H9 (cell line): ENCODE data around the gene ITPKB. TPM values are rescaled to one million over a fixed set of nuclear protein-coding genes. Genes with fewer than 3 reads are reported as not detected.

Experiments used
- DNase-seq: peaks from one replicate; pipeline ENCODE4 v3.0.0-alpha.2; 2017
- H2AFZ ChIP-seq: one replicate; pipeline ENCODE4 v1.6.1; 2013; ENCODE audit warnings: mild to moderate bottlenecking, low read length, control low read depth, moderate library complexity
- H2AK5ac ChIP-seq: 2 replicates; pipeline ENCODE4 v1.6.1; 2013; ENCODE audit warnings: low read length, control low read depth, mixed read lengths; ENCODE audit not compliant: insufficient read length
- H2BK120ac ChIP-seq: one replicate; pipeline ENCODE4 v1.6.1; 2013; ENCODE audit warnings: low read depth, mild to moderate bottlenecking, low read length, control low read depth, inconsistent platforms; ENCODE audit not compliant: poor library complexity, severe bottlenecking
- H2BK12ac ChIP-seq: 2 replicates; pipeline ENCODE4 v1.6.1; 2013; ENCODE audit warnings: low read length, control low read depth, mixed read lengths, low read depth; ENCODE audit not compliant: insufficient read length
- H2BK15ac ChIP-seq: 2 replicates; pipeline ENCODE4 v1.6.1; 2013; ENCODE audit warnings: low read depth, low read length, control low read depth
- H2BK20ac ChIP-seq: one replicate; pipeline ENCODE4 v1.6.1; 2013; ENCODE audit warnings: low read depth, mild to moderate bottlenecking, low read length, control low read depth, inconsistent platforms; ENCODE audit not compliant: poor library complexity, severe bottlenecking
- H2BK5ac ChIP-seq: 2 replicates; pipeline ENCODE4 v1.6.1; 2013; ENCODE audit warnings: low read length, control low read depth, mixed read lengths; ENCODE audit not compliant: insufficient read length
- H3K14ac ChIP-seq: 2 replicates; pipeline ENCODE4 v1.6.1; 2013; ENCODE audit warnings: low read length, control low read depth; ENCODE audit not compliant: insufficient read depth
- H3K18ac ChIP-seq: 2 replicates; pipeline ENCODE4 v1.6.1; 2013; ENCODE audit warnings: low read depth, mild to moderate bottlenecking, mixed read lengths, low read length, control low read depth; ENCODE audit not compliant: insufficient read length
- H3K23ac ChIP-seq: 2 replicates; pipeline ENCODE4 v1.6.1; 2013; ENCODE audit warnings: low read length, control low read depth, mixed read lengths, low read depth; ENCODE audit not compliant: insufficient read length
- H3K23me2 ChIP-seq: 2 replicates; pipeline ENCODE4 v1.6.1; 2013; ENCODE audit warnings: low read depth, mild to moderate bottlenecking, mixed read lengths, low read length, control low read depth; ENCODE audit not compliant: insufficient read length, poor library complexity, severe bottlenecking
- H3K27ac ChIP-seq: 2 replicates; pipeline ENCODE4 v1.5.1; 2013; ENCODE audit warnings: low read length, control low read depth, mixed read lengths, low read depth; ENCODE audit not compliant: insufficient read length
- H3K27me3 ChIP-seq: 2 replicates; pipeline ENCODE4 v1.6.1; 2013; ENCODE audit warnings: low read length, control low read depth, inconsistent platforms; ENCODE audit not compliant: insufficient read depth
- H3K4ac ChIP-seq: 2 replicates; pipeline ENCODE4 v1.6.1; 2013; ENCODE audit warnings: low read depth, mild to moderate bottlenecking, control low read depth, inconsistent platforms, low read length, moderate library complexity
- H3K4me1 ChIP-seq: 2 replicates; pipeline ENCODE4 v1.6.1; 2013; ENCODE audit warnings: low read length, control low read depth, inconsistent platforms; ENCODE audit not compliant: insufficient read depth
- H3K4me2 ChIP-seq: 2 replicates; pipeline ENCODE4 v1.6.1; 2013; ENCODE audit warnings: low read length, control low read depth, mixed read lengths; ENCODE audit not compliant: insufficient read length, insufficient read depth
- H3K56ac ChIP-seq: 2 replicates; pipeline ENCODE4 v1.6.1; 2013; ENCODE audit warnings: low read depth, mild to moderate bottlenecking, mixed read lengths, low read length, control low read depth; ENCODE audit not compliant: insufficient read length
- H3K79me1 ChIP-seq: 2 replicates; pipeline ENCODE4 v1.6.1; 2013; ENCODE audit warnings: low read depth, mild to moderate bottlenecking, moderate library complexity, low read length, control low read depth, inconsistent platforms; ENCODE audit not compliant: insufficient read depth, poor library complexity, severe bottlenecking
- H3K79me2 ChIP-seq: 2 replicates; pipeline ENCODE4 v1.6.1; 2013; ENCODE audit warnings: low read length, control low read depth, inconsistent platforms; ENCODE audit not compliant: insufficient read depth
- H3K9ac ChIP-seq: 2 replicates; pipeline ENCODE4 v1.6.1; 2013; ENCODE audit warnings: low read length, control low read depth, mixed read lengths; ENCODE audit not compliant: insufficient read length; ENCODE audit errors: extremely low read depth
- H3K9me3 ChIP-seq: one replicate; pipeline ENCODE4 v1.6.1; 2013; ENCODE audit warnings: low read depth, low read length, inconsistent platforms; ENCODE audit not compliant: control insufficient read depth
- H3T11ph ChIP-seq: one replicate; pipeline ENCODE4 v1.6.1; 2013; ENCODE audit warnings: mild to moderate bottlenecking, low read length, control low read depth, inconsistent platforms
- H4K20me1 ChIP-seq: one replicate; pipeline ENCODE4 v1.6.1; 2013; ENCODE audit not compliant: control insufficient read depth, insufficient read length, insufficient read depth
- H4K5ac ChIP-seq: 2 replicates; pipeline ENCODE4 v1.6.1; 2013; ENCODE audit warnings: low read depth, mild to moderate bottlenecking, mixed read lengths, low read length, control low read depth; ENCODE audit not compliant: insufficient read length
- H4K8ac ChIP-seq: replicated peaks from 2 replicates; pipeline ENCODE4 v1.6.1; 2013; ENCODE audit warnings: low read length, control low read depth, mixed read lengths, low read depth; ENCODE audit not compliant: insufficient read length
- H4K91ac ChIP-seq: 2 replicates; pipeline ENCODE4 v1.6.1; 2013; ENCODE audit warnings: low read depth, mild to moderate bottlenecking, moderate library complexity, mixed read lengths, low read length, control low read depth; ENCODE audit not compliant: insufficient read length
- H3K27ac Mint-ChIP-seq, 3 experiments: 2 replicates in 2 of 3; 3 replicates in 1 of 3; pipeline ENCODE4 v1.8.0; 2020 to 2021; ENCODE audit warnings: mixed read lengths in 3 of 3, mild to moderate bottlenecking in 1 of 3, moderate library complexity in 1 of 3
- H3K27me3 Mint-ChIP-seq: 2 replicates; pipeline ENCODE4 v1.8.0; 2021; ENCODE audit warnings: low read depth, mild to moderate bottlenecking, moderate library complexity, mixed read lengths
- H3K36me3 Mint-ChIP-seq, 3 experiments: 2 replicates in 2 of 3; 3 replicates in 1 of 3; pipeline ENCODE4 v1.8.0; 2020 to 2021; ENCODE audit warnings: low read depth in 3 of 3, mixed read lengths in 3 of 3; ENCODE audit not compliant: insufficient read depth in 1 of 3
- H3K4me1 Mint-ChIP-seq, 2 experiments: 2 replicates each; pipeline ENCODE4 v1.8.0; 2020; ENCODE audit warnings: mixed read lengths in 2 of 2
- H3K4me3 Mint-ChIP-seq, 2 experiments: 2 replicates in 1 of 2; 3 replicates in 1 of 2; pipeline ENCODE4 v1.8.0; 2020 to 2021; ENCODE audit warnings: mild to moderate bottlenecking in 2 of 2, mixed read lengths in 2 of 2, moderate library complexity in 1 of 2
- H3K9me3 Mint-ChIP-seq, 2 experiments: 2 replicates in 1 of 2; 3 replicates in 1 of 2; pipeline ENCODE4 v1.8.0; 2020; ENCODE audit warnings: mild to moderate bottlenecking in 2 of 2, mixed read lengths in 2 of 2, moderate library complexity in 1 of 2
- CTCF ChIP-seq: fragments of 200-600 bp; sonication (generic); conservative IDR thresholded peaks from 3 replicates; pipeline ENCODE4 v1.8.0; 2021; ENCODE audit warnings: antibody characterized with exemption, mild to moderate bottlenecking
- WGBS: extraction: QIAGEN DNeasy Blood & Tissue Kit; methylation state at CpG from one replicate; pipeline ENCODE4 v1.1.7; 2013; ENCODE audit warnings: missing lambda C conversion rate, low lambda C conversion rate, mixed read lengths; ENCODE audit not compliant: insufficient read length; ENCODE audit errors: extremely low coverage; 5-methylcytosine and 5-hydroxymethylcytosine counted together
- total RNA-seq: library from RNA; stranded (reverse); gene quantifications from 2 replicates; pipeline ENCODE4 v1.2.1, GENCODE V29; 2021

Gene ITPKB
- total RNA-seq, 1 experiment from 2014 or later = 3.8 TPM

GRCh38 chr1:226641671-226642231 is 97.3 kb downstream of the ITPKB start:
- H3K4me2 ChIP-seq = no peak overlapping the region
- H3K27ac ChIP-seq = no peak overlapping the region
- H3T11ph ChIP-seq = no peak overlapping the region
- no peak overlapping the region for H2AFZ ChIP-seq
- no peak overlapping the region for H3K18ac ChIP-seq
- no peaks in the 10 kb centered on the region for H3K9me3 ChIP-seq
- no peaks in the 10 kb centered on the region for H3K4me1 ChIP-seq
- H3K14ac ChIP-seq = no peak overlapping the region
- H3K27me3 ChIP-seq = no peaks in the 10 kb centered on the region
- Mint-ChIP-seq H3K27me3 (no peaks in the 10 kb centered on the region), H3K27ac (peak overlapping the region in 1 of 3 experiments; percentile 85; a peak in 1 of 7 replicates), H3K36me3 (peaks cover 0 to 4% (median 2%) of the 10 kb centered on the region in 3 experiments; a peak in 3 of 7 replicates), H3K4me3 (no peak overlapping the region), H3K9me3 (no peaks in the 10 kb centered on the region), H3K4me1 (peaks cover 20 to 32% of the 10 kb centered on the region in 2 experiments)
- H2BK12ac ChIP-seq = no peak overlapping the region
- H3K23ac ChIP-seq = no peak overlapping the region
- H3K23me2 ChIP-seq = no peaks in the 10 kb centered on the region
- WGBS = no CpG with 5 or more reads among the region's 23 CpGs
- no peaks in the 10 kb centered on the region for H3K79me1 ChIP-seq
- H3K4ac ChIP-seq = no peak overlapping the region
- H4K5ac ChIP-seq = no peak overlapping the region
- DNase-seq = no peak
- no peak overlapping the region for H2BK15ac ChIP-seq
- H3K79me2 ChIP-seq = no peaks in the 10 kb centered on the region
- H3K56ac ChIP-seq = no peak overlapping the region
- no peak for TF ChIP-seq CTCF
- H4K8ac ChIP-seq = no peak overlapping the region
- no peak overlapping the region for H3K9ac ChIP-seq
- no peaks in the 10 kb centered on the region for H4K20me1 ChIP-seq
- H2BK20ac ChIP-seq = no peak overlapping the region
- H2BK120ac ChIP-seq = no peak overlapping the region
- H4K91ac ChIP-seq = no peak overlapping the region
- no peak overlapping the region for H2BK5ac ChIP-seq
- H2AK5ac ChIP-seq = no peak overlapping the region
